GM18511 (cell line): ENCODE measurements around the gene KIAA1755.

Source experiments
- ATAC-seq: cut with Tn5 transposase; IDR thresholded peaks from one replicate; pipeline ENCODE4 v1.9.1; 2021; ENCODE audit warnings: mild to moderate bottlenecking, moderate library complexity; ENCODE audit not compliant: unreplicated experiment

KIAA1755 gene

GRCh38 chr20:38169636-38170193, 90.8 kb downstream of the KIAA1755 start:
- ATAC-seq, result no peak

- no peak for ATAC-seq
Observed at GRCh38 chr20:38168791-38169589, 91.5 kb downstream of the KIAA1755 start.

GRCh38 chr20:38167851-38168760, 92.4 kb downstream of the KIAA1755 start:
- ATAC-seq, result no peak

GRCh38 chr20:38167328-38167850, 93.1 kb downstream of the KIAA1755 start:
- ATAC-seq, result no peak

- ATAC-seq, result no peak
Observed at GRCh38 chr20:38166703-38167233, 93.8 kb downstream of the KIAA1755 start.

- no peak for ATAC-seq
Observed at GRCh38 chr20:38165966-38166702, 94.4 kb downstream of the KIAA1755 start.

GRCh38 chr20:38165089-38165965, 95.2 kb downstream of the KIAA1755 start, which contains the start of gene TGM2:
Gene TGM2, minus strand, starts transcription at chr20:38165270. Its CDS starts 72 bp downstream, at chr20:38165198.
- ATAC-seq, result peak; percentile 90

- no peak for ATAC-seq
Observed at GRCh38 chr20:38164624-38165088, 95.9 kb downstream of the KIAA1755 start.

GRCh38 chr20:38164069-38164468, 96.5 kb downstream of the KIAA1755 start:
- ATAC-seq, result no peak

- no peak for ATAC-seq
Observed at GRCh38 chr20:38162878-38163875, 97.4 kb downstream of the KIAA1755 start.

- ATAC-seq, result no peak
Observed at GRCh38 chr20:38162149-38162548, 98.4 kb downstream of the KIAA1755 start.

GRCh38 chr20:38161412-38161774, 99.1 kb downstream of the KIAA1755 start:
- no peak for ATAC-seq
